Central memory CD4-positive, alpha-beta T cell (primary cell): ENCODE data around the gene FGF1.
A peak's percentile ranks its signal among the peaks of the same experiment; 100 is the strongest.

Experiments
- DNase-seq: peaks from one replicate; pipeline ENCODE4 v3.0.0; 2022
- total RNA-seq, 3 experiments: gene quantifications; one replicate each; lab custom pipeline; 2026; lab: John Stamatoyannopoulos, UW

Gene FGF1
- 0 reads per million in 3 experiments for total RNA-seq

GRCh38 chr5:142685418-142686209 is at the start of gene FGF1:
Gene FGF1, minus strand, starts transcription at chr5:142686090. Its CDS starts 71,963 bp downstream, at chr5:142614127.
- DNase-seq = no peak

- no peak for DNase-seq
These were observed 41.8 kb upstream of the FGF1 start for GRCh38 chr5:142727735-142728047.

GRCh38 chr5:142726188-142726731 is 40.4 kb upstream of the FGF1 start:
- no peak for DNase-seq

GRCh38 chr5:142725231-142726187 is 39.6 kb upstream of the FGF1 start:
- DNase-seq = no peak

DNA sequence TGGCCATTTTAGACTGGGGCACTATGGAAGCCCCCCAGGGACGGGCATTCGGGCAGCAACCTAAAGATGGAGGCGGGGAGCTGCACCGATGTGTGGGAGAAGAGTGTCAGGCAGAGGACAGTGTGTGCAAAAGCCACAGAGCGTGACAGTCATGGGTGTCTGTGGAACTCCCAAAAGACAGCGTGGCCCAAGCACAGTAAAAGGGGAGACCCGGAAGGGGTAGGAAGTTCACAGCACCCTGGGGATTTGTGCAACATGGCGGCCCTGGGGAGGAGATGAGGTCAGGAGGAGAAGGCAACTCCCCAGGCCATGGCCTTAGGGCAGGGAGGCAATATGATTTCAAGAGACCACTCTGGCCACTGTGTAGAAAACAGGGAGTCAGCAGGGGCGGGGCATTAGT is 38.9 kb upstream of the FGF1 start:
- DNase-seq = no peak

- DNase-seq = no peak
These were observed 37.0 kb upstream of the FGF1 start for GRCh38 chr5:142722896-142723295.

DNA sequence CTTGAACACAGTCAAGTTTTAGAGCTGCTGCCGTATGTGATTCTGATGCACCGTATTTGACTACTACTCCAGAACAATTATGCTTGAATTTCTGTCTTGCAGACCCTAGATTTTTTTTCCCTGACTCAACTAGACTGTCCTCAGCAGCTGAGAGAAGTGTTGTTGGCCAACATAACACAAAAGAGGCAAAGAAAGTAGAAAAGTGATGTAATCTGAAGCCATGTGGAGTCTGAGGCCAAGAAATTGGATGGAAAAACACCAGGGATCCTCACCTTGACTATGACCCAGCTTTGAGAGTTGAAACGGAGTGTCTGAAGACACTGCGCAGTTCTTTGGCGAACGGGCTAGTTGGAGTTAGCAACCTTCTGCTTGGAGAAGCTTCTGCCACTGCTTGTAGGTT is 36.3 kb upstream of the FGF1 start:
- DNase-seq = no peak

DNA sequence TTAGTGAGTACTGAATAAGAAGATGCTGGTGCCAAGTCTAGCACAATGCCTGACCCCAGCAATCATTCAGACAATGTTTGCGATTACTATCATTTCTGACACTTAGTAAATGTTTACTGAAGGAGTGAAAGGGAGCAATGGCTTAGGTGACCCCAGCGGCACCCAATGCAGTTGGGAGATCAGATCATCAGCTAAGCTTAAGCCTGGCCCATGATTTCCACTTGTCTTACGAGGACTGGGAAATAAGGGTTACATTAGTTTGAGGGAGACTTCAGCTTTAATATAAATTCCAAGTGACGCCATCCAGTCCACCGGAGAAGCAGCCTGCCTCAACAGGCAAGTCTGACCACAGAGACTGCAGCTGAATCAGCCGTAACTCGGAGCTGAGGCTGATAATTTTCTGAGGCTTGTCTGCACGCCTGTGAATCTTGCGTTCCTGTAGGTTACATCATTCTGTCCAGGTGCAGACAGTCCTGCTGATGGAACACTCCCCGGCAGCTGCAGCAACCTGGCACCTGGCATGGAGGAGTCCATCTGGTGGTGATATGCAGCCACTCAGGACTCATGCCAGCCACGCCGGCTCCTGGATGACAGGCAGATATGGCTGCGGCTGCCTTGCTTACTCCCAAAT is 34.9 kb upstream of the FGF1 start:
- no peak for DNase-seq

DNA sequence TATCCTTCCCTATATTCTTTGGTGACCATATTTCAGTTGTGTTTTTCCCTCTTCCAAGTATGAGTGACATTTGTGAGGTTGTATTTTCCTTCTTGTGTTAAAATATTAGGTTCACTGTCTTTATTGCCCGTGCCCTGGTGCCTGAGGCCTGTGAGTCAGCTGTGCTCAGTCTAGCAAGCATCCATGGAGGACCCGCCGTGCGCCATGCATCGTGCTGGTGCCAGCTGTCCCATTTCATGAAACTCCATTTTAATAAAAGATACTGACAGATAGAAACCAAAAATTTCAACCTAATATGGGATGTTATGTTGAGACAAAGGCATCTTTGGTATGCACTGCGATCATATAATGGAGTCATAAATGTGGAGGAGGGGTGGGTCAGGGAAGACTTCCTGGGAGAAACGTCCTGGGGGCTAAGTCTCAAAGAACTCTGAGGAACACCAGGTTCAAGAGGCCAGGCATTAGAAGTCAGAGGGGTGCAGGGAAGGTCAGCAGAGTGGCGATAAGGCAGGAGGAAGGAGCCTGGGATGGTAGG is 34.0 kb upstream of the FGF1 start:
- DNase-seq = no peak

GRCh38 chr5:142717582-142718215 is 31.8 kb upstream of the FGF1 start:
- DNase-seq = no peak

DNA sequence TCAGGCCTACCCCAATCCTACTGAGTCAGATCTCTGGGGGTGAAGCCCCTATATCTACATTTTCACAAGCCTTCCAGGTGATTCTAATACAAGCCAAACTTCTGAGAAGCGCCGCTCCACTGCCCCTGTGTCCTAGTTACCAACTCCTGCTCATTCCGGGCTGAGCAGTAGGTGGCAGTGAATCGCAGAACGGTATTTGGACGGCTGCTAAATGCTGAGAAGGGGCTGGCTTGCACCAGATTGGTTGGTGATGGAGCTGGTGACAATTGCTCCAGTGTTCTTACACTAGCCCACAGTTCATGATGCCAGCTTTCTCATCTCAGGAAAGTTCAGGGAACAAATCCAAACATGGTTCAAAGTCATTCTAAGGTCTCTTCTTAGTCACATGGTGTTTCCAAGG is 31.1 kb upstream of the FGF1 start:
- no peak for DNase-seq

GRCh38 chr5:142715291-142715690 is 29.4 kb upstream of the FGF1 start:
- DNase-seq = no peak

DNA sequence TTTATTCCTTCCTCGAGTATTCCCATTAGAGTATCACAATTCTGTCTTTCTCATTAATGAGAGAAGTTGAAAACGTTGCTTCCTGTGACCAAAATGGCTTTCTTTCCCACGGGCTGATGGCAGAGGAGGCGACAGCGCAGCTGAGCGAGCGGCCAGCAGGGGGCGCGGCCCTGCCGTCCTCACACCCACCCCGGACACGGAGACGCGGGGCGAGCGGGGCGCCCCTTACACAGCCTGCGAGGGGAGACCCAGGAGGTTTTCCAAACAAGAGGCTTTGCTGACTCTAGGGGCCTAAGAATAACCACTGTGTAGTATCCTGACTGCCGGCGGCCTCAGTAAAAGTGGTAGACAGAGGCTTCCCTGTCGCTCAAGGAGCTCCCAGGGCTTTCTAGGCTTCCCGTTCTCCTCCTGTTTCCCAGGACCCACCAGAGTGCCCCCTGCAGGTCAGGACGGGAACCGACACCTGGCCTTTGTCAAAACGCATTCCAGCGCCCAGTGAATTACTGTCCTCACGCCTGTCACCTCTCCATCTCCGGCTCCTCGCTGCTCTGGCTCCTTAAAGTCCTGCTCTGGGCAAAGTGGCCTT is 27.3 kb upstream of the FGF1 start:
- peak; percentile 81 for DNase-seq

DNA sequence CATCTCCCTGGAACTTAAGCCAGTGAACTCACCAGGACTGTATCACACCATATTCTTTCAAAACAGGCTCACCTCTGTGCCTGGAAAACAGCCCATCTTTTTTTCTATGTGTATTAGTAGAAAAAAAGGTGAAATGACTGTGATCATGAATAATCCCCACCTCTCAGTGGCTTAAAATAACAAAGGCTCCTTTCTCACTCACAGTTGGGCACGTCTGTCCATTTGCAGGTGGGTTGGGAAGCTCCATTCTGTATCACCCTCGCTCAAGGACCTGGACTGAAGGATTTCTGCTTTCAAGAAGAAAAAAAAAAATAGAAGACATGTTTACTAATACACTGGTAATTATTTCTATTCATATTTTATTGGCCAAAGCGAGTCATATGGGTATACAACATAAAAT is 17.3 kb upstream of the FGF1 start:
- no peak for DNase-seq

GRCh38 chr5:142701673-142702311 is 15.9 kb upstream of the FGF1 start:
- no peak for DNase-seq

- no peak for DNase-seq
These were observed 14.7 kb upstream of the FGF1 start for GRCh38 chr5:142700566-142700965.

- peak; percentile 62 for DNase-seq
These were observed 13.4 kb upstream of the FGF1 start for GRCh38 chr5:142699184-142699720.

DNA sequence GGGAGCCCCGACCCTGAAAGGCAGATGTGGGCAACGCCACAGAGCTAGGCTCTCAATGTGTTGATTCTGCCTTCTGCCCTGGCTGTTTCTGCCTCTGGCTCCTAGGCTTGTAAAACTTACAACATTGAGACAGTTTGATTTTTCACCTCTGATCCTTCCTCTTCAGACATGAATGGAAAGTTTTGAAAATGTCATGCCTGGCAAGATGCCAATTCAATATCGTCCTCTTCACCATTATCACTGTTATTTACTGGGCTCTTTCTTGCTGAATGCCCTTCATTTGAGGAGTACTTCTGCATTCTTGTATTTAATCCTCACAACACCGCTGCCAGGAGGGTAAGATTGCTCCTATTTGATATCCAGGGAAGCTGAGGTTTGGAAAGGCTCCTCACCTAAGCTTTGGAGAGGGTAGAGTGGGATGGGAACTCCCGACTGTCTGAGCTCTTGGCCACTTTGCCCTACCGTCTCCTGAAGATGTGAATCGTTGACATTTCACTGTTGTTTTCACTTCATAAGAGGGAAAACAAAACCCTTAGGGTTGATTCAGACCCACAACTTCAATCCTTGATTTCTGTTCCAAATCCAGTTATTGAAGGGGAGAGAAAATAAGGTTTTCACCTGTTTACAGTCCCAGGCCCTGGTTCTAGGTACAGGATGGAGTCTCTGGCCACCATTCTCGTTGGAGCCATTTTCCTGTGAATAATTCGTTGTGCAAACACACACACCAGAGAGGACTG is 12.7 kb upstream of the FGF1 start:
- no peak for DNase-seq

DNA sequence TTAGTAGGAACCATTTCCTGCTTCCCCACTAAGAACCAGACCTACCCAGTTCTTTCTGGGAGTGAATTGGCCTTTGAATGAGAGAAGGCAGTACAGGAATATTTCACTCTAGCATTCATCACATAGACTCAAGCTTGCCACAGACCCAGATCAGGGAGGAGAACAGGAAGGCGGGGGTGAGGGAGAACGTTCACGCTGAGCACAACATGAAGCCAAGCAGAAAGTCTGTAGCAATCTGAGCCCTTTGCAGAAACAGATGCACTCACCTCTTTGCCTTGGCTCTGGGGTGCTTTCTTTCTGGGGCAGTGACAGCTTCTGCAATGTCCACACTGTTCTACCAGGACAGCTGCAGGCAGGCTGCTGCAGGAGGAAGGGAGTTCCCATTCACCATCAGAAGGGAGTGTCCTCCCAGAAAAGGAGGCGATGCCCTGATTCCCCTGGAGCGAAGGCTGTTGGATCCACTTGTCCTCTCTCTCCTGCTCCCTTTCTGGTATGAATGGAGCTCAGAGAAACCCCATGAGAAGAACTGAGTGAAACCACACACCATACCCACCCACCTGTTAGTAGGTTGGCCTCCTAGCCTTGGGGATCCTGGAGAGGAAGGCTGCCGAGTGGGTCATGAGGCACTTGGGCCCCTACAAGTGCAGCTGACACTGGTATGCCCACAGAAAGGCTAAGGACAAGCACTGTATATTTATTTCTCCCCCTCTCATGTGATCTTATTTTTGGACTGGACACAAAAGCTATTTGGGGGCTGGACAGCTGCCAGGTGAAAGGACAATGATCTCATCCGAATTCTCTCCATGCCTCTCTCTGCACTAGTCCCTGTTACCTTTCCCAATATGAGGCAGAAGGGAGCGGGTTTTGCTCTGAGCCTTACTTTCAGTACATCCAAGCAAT is 11.7 kb upstream of the FGF1 start:
- DNase-seq = no peak
